Heart right ventricle (tissue), 16 donors: ENCODE results near the gene TRNT1. TPM values are rescaled to one million over a fixed set of nuclear protein-coding genes. Genes with fewer than 3 reads are reported as not detected.

Experiments used
- ATAC-seq, 8 donors: fragments of 200-7000 bp; cut with Tn5 transposase; one replicate each; pipeline ENCODE4 v1.9.1; 2020; ENCODE audit warnings: mild to moderate bottlenecking in 8 of 8, moderate library complexity in 8 of 8, moderate number of reproducible peaks in 1 of 8
- DNase-seq, 2 donors: peaks; one replicate each; pipeline ENCODE4 v3.0.0-alpha.2; 2020
- H3K27ac ChIP-seq, 10 donors: fragments of 200-600 bp; sonication (generic) in 2 of 10; one replicate each; pipeline versions ENCODE4 v1.5.0 to v1.8.0; 2020 to 2022; ENCODE audit warnings: mild to moderate bottlenecking in 3 of 10
- H3K27me3 ChIP-seq, 7 donors: fragments of 200-600 bp; one replicate each; pipeline ENCODE4 v1.8.0; 2021 to 2022; ENCODE audit warnings: mild to moderate bottlenecking in 2 of 7
- H3K36me3 ChIP-seq, 9 donors: fragments of 200-600 bp; sonication (generic) in 1 of 9; one replicate each; pipeline versions ENCODE4 v1.5.0 to v1.8.0; 2020 to 2022; ENCODE audit warnings: mild to moderate bottlenecking in 2 of 9
- H3K4me1 ChIP-seq, 9 donors: fragments of 200-600 bp; sonication (generic) in 1 of 9; one replicate each; pipeline versions ENCODE4 v1.5.0 to v1.8.0; 2020 to 2022; ENCODE audit warnings: mild to moderate bottlenecking in 4 of 9
- H3K4me3 ChIP-seq, 10 donors: fragments of 200-600 bp; sonication (generic) in 2 of 10; one replicate each; pipeline versions ENCODE4 v1.5.0 to v1.8.0; 2020 to 2022; ENCODE audit warnings: mild to moderate bottlenecking in 7 of 10, moderate library complexity in 2 of 10
- H3K9me3 ChIP-seq, 11 donors: fragments of 200-600 bp in 10 of 11; sonication (generic) in 2 of 11; one replicate each; pipeline versions ENCODE4 v1.5.0 to v1.8.0; 2013 to 2022; ENCODE audit warnings: mild to moderate bottlenecking in 2 of 11, control low read depth in 1 of 11, moderate library complexity in 1 of 11
- whole genome bisulfite sequencing, 2 donors: extraction: QIAGEN DNeasy Blood & Tissue Kit; methylation state at CpG; one replicate each; pipeline ENCODE4 v1.1.7; 2013; ENCODE audit warnings: inconsistent platforms in 1 of 2; 5-methylcytosine and 5-hydroxymethylcytosine counted together
- intact Hi-C, 10 donors: fragments of 100-400 bp; cut with DNase I; formaldehyde crosslinking; loops; one replicate each; pipeline versions ENCODE4 v1.11.1 to v1.14.2; 2022
- polyA plus RNA-seq, 2 donors: library from polyadenylated mRNA; stranded (reverse); fragments of 200-250 nt; gene quantifications; one replicate each; pipeline ENCODE4 v1.2.3, GENCODE V29; 2013
- total RNA-seq, 10 donors: library from RNA; stranded (reverse); fragmentation: NEBNext Ultra II Directional in 3 of 10; extraction: Animal tissue kit (Norgen Biotek cat#: 25700) in 3 of 10; gene quantifications; one replicate each; pipeline versions ENCODE4 v1.2.1 to v1.2.4, GENCODE V29; 2021 to 2023
- TF ChIP-seq, protein P1 (sequence below), 9 donors: fragments of 200-600 bp; sonication (generic) in 2 of 9; IDR thresholded peaks; one replicate each; pipeline versions ENCODE4 v1.5.0 to v1.8.0; 2021 to 2022; ENCODE audit warnings: antibody characterized with exemption in 9 of 9, mild to moderate bottlenecking in 5 of 9, moderate library complexity in 1 of 9
- donor health status: Arrhythmogenic right ventricular cardiomyopathy.
- donor health status: ischemic (EF 13 %, LVEDD 7.1; RV severe dilation, severe dysfunction).
- donor health status: healthy with polysubstance abuse.
- donor health status: DM: no; HTN: yes; CAD: no.
- donor health status: DM: no; HTN: no; CAD: no.
- donor health status: ischemic (EF 25% LVEDD 6.9; RV normal size, moderate dysfunction).
- donor health status: ischemic (EF 25% LVEDD 5.7; RV mildly dilated, moderate dysfunction).
- donor health status: healthy.
- donor health status: DM: yes; HTN: yes; CAD: no.
- donor health status: Ischemic cardiomyopathy.
- donor health status: ischemic (EF 35%, LVEDD 5.7; RV mildly dilated, moderate dysfunction).
- donor health status: nonischemic (EF 11% LVEDD 7.7; RV severe dilation, severe dysfunction).
- donor health status: DM: yes; HTN: yes; CAD: no.
- donor health status: PGD.
- donor health status: ischemic (EF 29% LVEDD 5.4; RV normal size, mild dysfunction).
- donor health status: nonischemic (EF 23%, LVEDD 6.1; RV moderate dilation, normal function).

TRNT1 gene
- total and polyA plus RNA-seq, 12 donors: 5.8 to 14.5 (median 10.6) TPM

DNA sequence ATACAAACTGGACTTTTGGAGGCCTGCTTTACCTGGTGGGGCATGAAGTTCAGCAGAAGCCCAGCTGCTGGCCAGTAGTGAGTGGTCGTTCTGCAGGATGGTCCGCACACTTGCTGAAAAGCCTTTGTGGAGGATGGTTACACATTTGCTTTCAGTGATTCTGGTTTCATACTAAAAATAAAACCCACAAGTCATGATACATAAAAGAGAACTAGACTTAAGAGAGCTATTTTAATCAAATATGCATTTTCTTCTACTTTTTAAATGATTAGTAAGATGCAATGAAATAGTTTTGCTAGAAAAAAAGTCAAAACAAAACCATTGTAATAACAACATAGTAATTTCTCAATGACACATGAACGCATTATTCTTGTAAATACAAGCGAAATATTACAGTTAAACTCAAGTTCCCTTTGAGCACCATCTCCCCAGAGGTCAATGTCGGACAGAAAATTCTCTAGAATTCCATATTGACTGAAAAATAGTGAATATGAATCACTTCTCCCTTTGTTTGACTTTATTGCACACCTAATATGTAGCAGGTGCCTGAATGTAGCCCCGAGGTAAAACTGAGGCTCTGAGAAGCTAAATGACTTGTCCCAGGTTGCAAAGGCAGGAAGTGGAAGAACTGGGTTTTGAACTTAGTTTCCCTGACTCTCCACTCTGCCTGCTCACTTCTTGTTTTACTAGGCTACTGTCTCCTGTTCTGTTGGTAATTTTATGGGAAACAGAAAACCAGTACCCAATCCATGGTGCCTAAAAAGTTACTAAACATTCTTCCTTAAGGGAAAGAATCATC is 24.9 kb upstream of the TRNT1 start:
- no peak for ATAC-seq
- Histone ChIP-seq H3K4me3 (no peak overlapping the region), H3K9me3 (no peaks in the 10 kb centered on the region), H3K27ac (no peak overlapping the region), H3K36me3 (no peaks in the 10 kb centered on the region), H3K27me3 (peaks cover 0 to 8% (median 0%) of the 10 kb centered on the region in 7 donors), H3K4me1 (no peaks in the 10 kb centered on the region)
- intact Hi-C loops: no loop called here
- TF ChIP-seq, protein P1, sequence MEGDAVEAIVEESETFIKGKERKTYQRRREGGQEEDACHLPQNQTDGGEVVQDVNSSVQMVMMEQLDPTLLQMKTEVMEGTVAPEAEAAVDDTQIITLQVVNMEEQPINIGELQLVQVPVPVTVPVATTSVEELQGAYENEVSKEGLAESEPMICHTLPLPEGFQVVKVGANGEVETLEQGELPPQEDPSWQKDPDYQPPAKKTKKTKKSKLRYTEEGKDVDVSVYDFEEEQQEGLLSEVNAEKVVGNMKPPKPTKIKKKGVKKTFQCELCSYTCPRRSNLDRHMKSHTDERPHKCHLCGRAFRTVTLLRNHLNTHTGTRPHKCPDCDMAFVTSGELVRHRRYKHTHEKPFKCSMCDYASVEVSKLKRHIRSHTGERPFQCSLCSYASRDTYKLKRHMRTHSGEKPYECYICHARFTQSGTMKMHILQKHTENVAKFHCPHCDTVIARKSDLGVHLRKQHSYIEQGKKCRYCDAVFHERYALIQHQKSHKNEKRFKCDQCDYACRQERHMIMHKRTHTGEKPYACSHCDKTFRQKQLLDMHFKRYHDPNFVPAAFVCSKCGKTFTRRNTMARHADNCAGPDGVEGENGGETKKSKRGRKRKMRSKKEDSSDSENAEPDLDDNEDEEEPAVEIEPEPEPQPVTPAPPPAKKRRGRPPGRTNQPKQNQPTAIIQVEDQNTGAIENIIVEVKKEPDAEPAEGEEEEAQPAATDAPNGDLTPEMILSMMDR (IDR thresholded peaks at IDR 0.05): no peak
- WGBS, 2 donors: 87 to 90% methylated on average over 6 of the region's 6 CpGs
- no peak for DNase-seq

DNA sequence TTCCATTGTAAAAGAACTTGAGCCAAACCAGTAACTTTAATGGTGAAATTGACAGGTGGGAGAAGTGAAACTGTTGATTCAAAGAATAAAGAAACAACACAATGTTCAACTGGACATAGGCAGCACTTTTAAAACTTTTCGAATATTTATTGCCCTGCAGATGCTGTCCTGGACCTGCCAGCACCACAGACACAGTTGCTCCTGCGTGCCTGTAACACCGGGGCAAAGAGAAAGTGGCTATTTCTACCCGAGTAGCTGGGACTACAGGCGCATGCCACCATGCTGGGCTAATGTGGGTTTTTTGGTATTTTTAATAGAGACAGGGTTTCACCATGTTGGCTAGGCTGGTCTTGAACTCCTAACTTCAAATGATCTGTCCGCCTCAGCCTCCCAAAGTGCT is 24.0 kb upstream of the TRNT1 start:
- 88% methylated on average over 6 of the region's 6 CpGs for WGBS, 2 donors
- H3K36me3 ChIP-seq: no peaks in the 10 kb centered on the region
- TF ChIP-seq, protein P1 (IDR thresholded peaks at IDR 0.05): no peak
- no peak overlapping the region for H3K27ac ChIP-seq
- DNase-seq (no peak), ATAC-seq (no peak)
- H3K4me3 ChIP-seq: no peak overlapping the region
- H3K9me3 ChIP-seq: no peaks in the 10 kb centered on the region
- H3K4me1 ChIP-seq: no peaks in the 10 kb centered on the region
- peaks cover 0 to 8% (median 0%) of the 10 kb centered on the region in 7 donors for H3K27me3 ChIP-seq
- intact Hi-C loops: no loop called here

DNA sequence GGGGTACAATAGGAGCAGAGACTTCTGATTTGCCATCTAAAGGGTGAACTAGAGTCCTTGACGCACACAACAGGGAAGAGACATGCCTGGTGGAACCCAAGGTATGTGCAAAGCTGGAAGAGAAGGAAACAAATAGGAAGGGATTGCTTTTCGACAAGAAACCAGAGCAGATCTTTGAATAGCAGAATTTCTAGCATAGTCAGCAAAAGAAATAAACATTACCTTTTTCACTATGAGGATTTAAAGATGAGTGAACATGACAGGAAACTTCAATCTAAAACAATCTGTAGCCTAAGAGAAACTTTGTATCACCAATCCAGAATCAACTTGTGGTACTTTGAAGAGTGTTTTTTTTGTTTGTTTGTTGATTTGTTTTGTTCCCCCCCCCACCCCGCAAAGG is 21.5 kb upstream of the TRNT1 start:
- WGBS, 2 donors: 90 to 95% methylated on average over 3 of the region's 3 CpGs
- no peak for DNase-seq
- Histone ChIP-seq H3K27me3 (peaks cover 0 to 12% (median 0%) of the 10 kb centered on the region in 7 donors), H3K36me3 (no peaks in the 10 kb centered on the region), H3K9me3 (no peaks in the 10 kb centered on the region), H3K4me3 (no peak overlapping the region), H3K4me1 (peaks cover 0 to 8% (median 0%) of the 10 kb centered on the region in 9 donors), H3K27ac (no peak overlapping the region)
- TF ChIP-seq, protein P1 (IDR thresholded peaks at IDR 0.05): no peak
- intact Hi-C loops: no loop called here
- ATAC-seq: no peak

DNA sequence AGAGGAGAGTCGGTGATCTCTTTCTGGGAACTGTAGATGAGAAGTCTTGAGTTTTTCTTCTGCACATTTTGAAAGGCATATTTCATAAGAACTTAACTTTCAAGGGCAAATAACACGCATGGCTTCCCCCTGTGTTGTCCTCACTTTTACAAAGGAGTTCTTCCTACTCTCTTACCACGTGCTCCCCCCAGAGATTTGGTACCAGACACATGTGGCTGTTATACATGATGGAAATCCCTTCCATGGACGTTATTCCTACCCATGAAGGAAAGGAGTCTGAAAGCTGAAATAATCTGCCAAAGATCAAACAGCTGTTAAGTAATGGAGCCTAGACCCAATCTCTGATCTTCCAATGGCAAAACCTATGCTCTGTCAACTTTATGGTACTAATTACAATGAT is 20.9 kb upstream of the TRNT1 start:
- intact Hi-C loops: no loop called here
- 63 to 75% methylated on average over 4 of the region's 4 CpGs for WGBS, 2 donors
- no peak for DNase-seq
- H3K4me3 ChIP-seq: no peak overlapping the region
- ATAC-seq: no peak
- H3K36me3 ChIP-seq: no peaks in the 10 kb centered on the region
- peaks cover 0 to 10% (median 0%) of the 10 kb centered on the region in 9 donors for H3K4me1 ChIP-seq
- TF ChIP-seq, protein P1 (IDR thresholded peaks at IDR 0.05): no peak
- no peaks in the 10 kb centered on the region for H3K9me3 ChIP-seq
- H3K27ac ChIP-seq: no peak overlapping the region
- H3K27me3 ChIP-seq: peaks cover 0 to 12% (median 0%) of the 10 kb centered on the region in 7 donors
